NCI-H1436 treated with DMSO at 0.1 percent for 48 hours (cell line): ENCODE measurements around the gene DHX40.
"Not testable (repeated sequence)": the region's sequence is repeated elsewhere in the genome, so short reads cannot be mapped to it uniquely, and the experiment has no call there.

ENCODE experiments used
- DNase-seq: peaks from one replicate; lab custom pipeline; 2025; lab: John Stamatoyannopoulos, UW

The DHX40 gene

GRCh38 chr17:59565171-59565958 is at the start of gene DHX40:
Gene DHX40 (plus strand): TSS chr17:59565610. CDS start chr17:59565672, 62 bp downstream.
- peak; percentile 89 for DNase-seq

GRCh38 chr17:59516451-59516850 is 49.0 kb upstream of the DHX40 start:
- DNase-seq, result no peak

GRCh38 chr17:59519132-59519531 is 46.3 kb upstream of the DHX40 start:
- DNase-seq, result no peak

DNA sequence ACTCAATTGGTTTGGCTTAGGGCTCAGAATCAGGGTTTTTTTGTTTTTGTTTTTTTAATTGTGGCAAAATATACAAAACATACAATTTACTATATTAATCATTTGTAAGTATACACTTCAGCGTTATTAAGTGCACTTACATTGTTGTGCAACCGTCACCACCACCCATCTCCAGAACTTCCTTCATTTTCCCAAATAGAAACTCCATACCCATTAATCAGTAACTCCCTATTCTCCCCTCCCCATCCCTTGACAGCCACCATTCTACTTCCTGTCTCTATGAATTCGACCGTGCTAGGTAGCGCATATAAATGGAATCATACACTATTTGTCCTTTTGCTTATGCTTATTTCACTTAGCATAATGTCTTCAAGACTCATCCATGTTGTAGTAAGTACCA is 45.2 kb upstream of the DHX40 start:
- no peak for DNase-seq

DNA sequence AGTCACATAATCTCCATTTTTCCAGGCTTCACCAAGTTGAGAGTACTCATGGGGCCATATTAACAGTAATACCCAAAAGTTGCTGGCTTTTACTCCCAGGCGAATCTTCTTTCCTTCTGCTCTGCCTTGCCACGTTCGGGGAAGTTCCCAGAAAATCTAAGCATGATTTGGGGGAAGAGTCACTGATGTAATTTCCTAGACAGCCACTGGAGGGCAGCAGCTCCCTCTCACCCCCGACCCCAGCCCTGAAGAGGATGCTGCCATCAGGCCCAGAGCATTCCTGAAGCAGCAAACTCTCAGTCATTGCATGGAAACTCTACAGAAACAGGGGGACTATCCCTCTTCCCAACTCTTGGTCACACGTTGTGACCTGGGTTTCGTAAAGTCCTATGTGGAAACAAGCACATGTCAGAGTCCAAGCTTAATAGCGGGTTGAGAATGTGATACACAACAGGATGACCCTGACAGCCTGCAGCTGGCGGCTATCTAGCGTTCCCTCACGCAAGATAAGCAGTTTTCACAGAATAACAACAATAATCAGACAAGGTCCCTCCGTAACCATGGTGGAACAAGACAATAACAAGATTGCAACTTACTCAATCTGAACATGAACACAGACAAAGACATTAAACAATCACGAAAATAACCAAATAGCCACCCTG is 43.8 kb upstream of the DHX40 start:
- peak; percentile 12 for DNase-seq

DNA sequence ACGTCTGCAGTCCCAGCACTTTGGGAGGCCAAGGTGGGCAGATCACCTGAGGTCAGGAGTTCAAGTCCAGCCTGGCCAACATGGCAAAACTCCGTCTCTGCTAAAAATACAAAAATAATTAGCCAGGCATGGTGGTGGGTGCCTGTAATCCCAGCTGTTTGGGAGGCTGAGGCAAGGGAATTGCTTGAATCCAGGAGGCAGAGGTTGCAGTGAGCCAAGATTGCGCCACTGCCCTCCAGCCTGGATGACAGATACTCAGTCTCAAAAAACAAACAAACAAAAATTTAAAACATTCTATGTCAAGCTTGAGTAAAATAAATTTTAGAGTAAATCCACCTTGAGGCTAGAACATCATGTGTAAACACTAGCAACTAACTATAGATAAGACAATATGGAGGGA is 40.5 kb upstream of the DHX40 start:
- DNase-seq, result not testable (repeated sequence)

DNA sequence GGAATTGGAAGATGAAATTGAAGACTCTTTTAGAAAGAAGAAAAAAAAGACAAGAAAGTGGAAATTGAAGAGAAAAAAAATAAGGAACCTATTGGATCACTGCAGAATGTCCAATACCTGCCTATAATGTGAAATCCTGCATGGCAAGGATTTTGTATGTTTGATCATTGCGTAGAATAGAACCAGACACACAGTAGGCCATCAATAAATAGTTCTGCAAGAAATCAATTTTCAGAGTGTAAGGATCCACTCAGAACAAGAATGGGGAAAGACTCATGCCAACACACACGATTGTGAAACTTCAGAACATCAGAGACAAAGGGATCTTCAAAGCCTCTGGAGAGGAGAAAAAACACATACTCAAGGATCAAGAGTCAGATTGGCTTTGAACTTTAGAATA is 39.7 kb upstream of the DHX40 start:
- DNase-seq, result no peak

DNA sequence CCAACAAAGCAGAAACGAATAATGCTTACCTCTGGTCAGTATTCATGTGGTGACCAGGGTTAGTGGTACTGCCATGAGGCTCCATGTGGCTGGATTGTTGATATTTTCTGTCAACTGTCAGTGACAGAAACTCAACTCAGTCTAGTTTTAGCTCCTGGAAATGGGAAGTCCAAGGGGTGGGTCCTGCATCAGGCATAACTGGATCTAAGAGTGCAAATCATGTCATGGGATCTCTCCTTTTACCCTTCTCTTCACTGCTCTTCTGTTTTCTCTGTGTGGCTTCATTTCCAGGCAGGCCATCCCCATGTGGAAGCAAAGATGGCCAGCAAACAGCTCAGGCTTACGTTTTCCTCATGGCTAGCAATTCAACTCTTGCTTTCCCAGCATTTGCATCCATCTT is 39.0 kb upstream of the DHX40 start:
- DNase-seq, result no peak

DNA sequence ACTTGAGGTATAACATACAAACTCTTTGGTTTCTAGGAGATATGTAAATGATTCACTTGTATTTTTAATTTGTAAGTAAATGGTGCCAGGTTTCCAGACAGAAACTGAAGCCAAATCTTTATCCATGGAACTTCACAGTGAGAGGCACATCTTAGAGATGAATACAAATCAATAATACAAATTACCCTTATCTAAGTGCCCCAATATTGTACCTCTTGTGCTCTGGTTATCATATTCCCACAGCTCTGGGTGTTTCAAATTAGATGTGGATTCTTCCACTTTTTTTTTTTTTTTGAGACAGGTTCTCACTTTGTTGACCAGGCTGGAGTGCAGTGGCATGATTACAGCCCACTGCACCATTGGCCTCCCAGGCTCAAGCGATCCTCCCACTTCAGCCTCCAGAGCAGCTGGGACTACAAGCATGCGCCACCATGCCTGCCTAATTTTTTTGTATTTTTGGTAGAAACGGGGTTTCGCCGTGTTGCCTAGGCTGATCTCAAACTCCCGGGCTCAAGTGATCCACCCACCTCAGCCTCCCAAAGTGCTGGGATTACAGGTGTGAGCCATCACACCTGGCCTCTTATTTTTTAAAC is 38.0 kb upstream of the DHX40 start:
- no peak for DNase-seq

GRCh38 chr17:59527931-59528330 is 37.5 kb upstream of the DHX40 start:
- no peak for DNase-seq

DNA sequence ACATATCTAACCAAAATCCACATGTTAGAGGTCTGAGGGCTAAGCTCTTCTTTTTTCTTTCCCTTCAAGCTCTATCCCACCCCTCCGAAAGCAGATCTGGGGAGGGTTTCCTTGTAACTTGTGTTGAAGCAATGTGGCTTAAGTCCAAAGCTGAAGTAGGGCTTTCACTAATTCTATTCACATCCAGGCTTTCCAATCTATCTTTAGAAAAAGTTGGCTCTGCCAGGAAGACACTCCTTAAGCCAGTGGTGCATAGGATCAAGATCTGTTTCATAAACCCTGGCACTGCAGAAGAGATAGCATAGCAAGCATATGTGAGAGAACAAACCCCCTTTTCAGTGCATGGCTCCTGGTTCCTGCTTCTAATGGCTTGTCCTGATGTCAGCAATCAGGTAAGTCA is 34.9 kb upstream of the DHX40 start:
- no peak for DNase-seq

DNA sequence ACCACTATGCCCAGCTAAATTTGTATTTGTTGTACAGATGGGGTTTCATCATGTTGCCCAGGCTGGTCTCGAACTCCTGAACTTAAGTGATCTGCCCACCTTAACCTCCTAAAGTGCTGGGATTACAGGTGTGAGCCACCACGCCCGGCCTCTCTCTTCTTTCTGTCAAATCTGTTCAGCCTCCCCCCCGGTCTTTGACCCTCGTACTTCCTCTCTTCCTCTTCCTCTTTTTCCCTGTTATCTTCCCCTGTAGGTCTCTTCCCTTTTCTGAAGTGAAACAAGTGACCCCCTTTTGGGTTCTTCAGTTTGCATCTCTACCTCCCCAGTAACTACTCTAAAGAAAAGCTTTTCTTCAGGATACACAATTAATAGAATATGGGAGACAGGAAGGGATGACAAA is 31.7 kb upstream of the DHX40 start:
- no peak for DNase-seq

DNA sequence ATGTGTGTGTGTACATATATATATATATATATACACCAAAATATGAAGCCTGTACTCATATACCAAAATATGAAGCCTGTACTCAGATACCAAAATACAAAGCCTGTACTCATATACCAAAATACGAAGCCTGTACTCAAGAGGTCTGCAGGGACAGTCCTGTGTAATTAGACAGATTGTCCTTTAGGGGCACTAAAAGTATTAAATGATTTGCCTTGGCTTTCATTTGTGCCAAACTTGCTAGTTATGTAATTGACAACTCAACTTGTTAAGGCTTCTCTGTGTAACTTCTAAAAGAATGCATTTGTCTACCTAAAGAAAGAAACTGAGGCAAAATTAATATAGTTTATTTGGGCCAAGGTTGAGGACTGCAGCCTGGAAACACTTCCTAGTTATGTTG is 30.8 kb upstream of the DHX40 start:
- no peak for DNase-seq

GRCh38 chr17:59538195-59538909 is 27.1 kb upstream of the DHX40 start:
- DNase-seq, result no peak

GRCh38 chr17:59542960-59543635 is 22.3 kb upstream of the DHX40 start:
- DNase-seq, result no peak

GRCh38 chr17:59545942-59546341 is 19.5 kb upstream of the DHX40 start:
- no peak for DNase-seq

- DNase-seq, result peak; percentile 96
These were observed 18.1 kb upstream of the DHX40 start for GRCh38 chr17:59547131-59547915.

- not testable (repeated sequence) for DNase-seq
These were observed 16.4 kb upstream of the DHX40 start for GRCh38 chr17:59548985-59549384.

GRCh38 chr17:59550703-59551102 is 14.7 kb upstream of the DHX40 start:
- no peak for DNase-seq

- DNase-seq, result no peak
These were observed 7.4 kb upstream of the DHX40 start for GRCh38 chr17:59558039-59558438.

DNA sequence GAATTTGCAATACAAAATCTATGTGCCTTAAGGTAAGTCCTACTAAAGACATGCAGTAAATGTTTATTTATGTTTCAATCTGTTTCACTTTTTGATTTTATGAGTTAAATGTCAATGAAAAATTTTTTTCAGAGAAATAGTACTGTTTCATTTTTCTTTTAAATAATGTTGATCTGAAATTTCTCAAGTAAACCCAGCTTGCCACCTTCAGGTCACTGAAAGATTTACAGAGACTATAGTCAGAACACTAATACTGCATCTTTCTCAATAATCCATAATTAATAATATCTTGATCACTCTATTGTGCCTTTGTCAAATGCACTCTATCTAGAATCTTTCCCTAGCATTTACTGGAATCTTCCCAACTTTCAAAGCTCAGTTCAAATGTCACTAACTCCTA is 6.5 kb upstream of the DHX40 start:
- DNase-seq, result no peak
